Endothelial cell of umbilical vein (primary cell): ENCODE measurements around the gene GALK2. TPM values are rescaled to one million over a fixed set of nuclear protein-coding genes. Genes with fewer than 3 reads are reported as not detected.

Experiments
- BruUV-seq: library from RNA; stranded (reverse); fragments of 400-500 nt; replicated peaks from 2 replicates; lab custom pipeline; 2021; lab: Mats Ljungman, UMichigan
- CTCF ChIA-PET: fragments of 300-600, 350-600 bp; sonication (Branson Sonifier 250); formaldehyde crosslinking; loops from one replicate; lab custom pipeline; 2021; ENCODE audit warnings: antibody characterized with exemption, inconsistent platforms; lab: Charles Lee
- POLR2A ChIA-PET: fragments of 300-600, 350-600 bp; sonication (Branson Sonifier 250); formaldehyde crosslinking; loops from one replicate; lab custom pipeline; 2021; ENCODE audit warnings: antibody characterized with exemption, inconsistent platforms; lab: Charles Lee
- DNase-seq: peaks from one replicate; pipeline ENCODE4 v3.0.0-alpha.2; 2011; ENCODE audit warnings: low read depth, low spot score
- FAIRE-seq: peaks from 2 replicates; lab custom pipeline; 2011; peaks lifted over from hg19 to GRCh38; lab: Jason Lieb, UNC
- H2AFZ ChIP-seq: 2 replicates; pipeline ENCODE4 v1.6.0; 2012; ENCODE audit warnings: low read depth, low read length, control low read depth, inconsistent platforms
- H3K27ac ChIP-seq: 2 replicates; pipeline ENCODE4 v1.5.1; 2011; ENCODE audit warnings: low read depth, mild to moderate bottlenecking, control low read depth, low read length, moderate library complexity; ENCODE audit not compliant: insufficient read depth
- H3K27me3 ChIP-seq, 2 experiments: 2 replicates each; pipeline versions ENCODE4 v1.6.0 to v1.6.1; 2011; ENCODE audit warnings: low read length in 2 of 2, mixed read lengths in 1 of 2; ENCODE audit not compliant: control insufficient read depth in 2 of 2, insufficient read depth in 2 of 2
- H3K36me3 ChIP-seq, 2 experiments: 2 replicates in 1 of 2; 3 replicates in 1 of 2; pipeline ENCODE4 v1.5.1; 2011; ENCODE audit warnings: low read length in 2 of 2, mild to moderate bottlenecking in 1 of 2, moderate library complexity in 1 of 2; ENCODE audit not compliant: control insufficient read depth in 2 of 2, insufficient read depth in 2 of 2; ENCODE audit errors: extremely low read depth in 1 of 2
- H3K4me1 ChIP-seq: 3 replicates; pipeline ENCODE4 v1.5.1; 2011; ENCODE audit warnings: mild to moderate bottlenecking, low read length; ENCODE audit not compliant: control insufficient read depth, insufficient read depth; ENCODE audit errors: extremely low read depth
- H3K4me2 ChIP-seq: 2 replicates; pipeline ENCODE4 v1.6.1; 2011; ENCODE audit warnings: low read length, control low read depth, mixed read lengths; ENCODE audit not compliant: insufficient read depth
- H3K4me3 ChIP-seq, 3 experiments: fragments of 200-600 bp in 1 of 3; sonication (generic), shearing (Covaris generic) in 1 of 3; replicated peaks in 1 of 3; 2 replicates each; pipeline ENCODE4 v1.5.1; 2011 to 2016; ENCODE audit warnings: control low read depth in 3 of 3, low read length in 3 of 3, mild to moderate bottlenecking in 2 of 3, inconsistent platforms in 1 of 3, low read depth in 1 of 3, moderate library complexity in 1 of 3; ENCODE audit not compliant: insufficient read depth in 1 of 3
- H3K79me2 ChIP-seq: 2 replicates; pipeline ENCODE4 v1.6.0; 2012; ENCODE audit warnings: low read length, inconsistent platforms; ENCODE audit not compliant: control insufficient read depth, insufficient read depth
- H3K9ac ChIP-seq: replicated peaks from 2 replicates; pipeline ENCODE3; 2011; ENCODE audit warnings: low read length, control low read depth; ENCODE audit not compliant: insufficient read depth; ENCODE audit errors: extremely low read depth
- H3K9me1 ChIP-seq: replicated peaks from 3 replicates; pipeline ENCODE4 v1.6.0; 2011; ENCODE audit warnings: mild to moderate bottlenecking, low read length; ENCODE audit not compliant: control insufficient read depth, insufficient read depth; ENCODE audit errors: extremely low read depth
- H3K9me3 ChIP-seq: replicated peaks from 2 replicates; pipeline ENCODE4 v1.5.1; 2012; ENCODE audit warnings: low read length, inconsistent platforms; ENCODE audit not compliant: control insufficient read depth, insufficient read depth
- H4K20me1 ChIP-seq: replicated peaks from 2 replicates; pipeline ENCODE3; 2011; ENCODE audit warnings: mild to moderate bottlenecking, low read length; ENCODE audit not compliant: control insufficient read depth, insufficient read depth; ENCODE audit errors: extremely low read depth
- CTCF ChIP-seq, 2 donors: IDR thresholded peaks; 1 replicate in 1 of 2; 2 replicates in 1 of 2; pipeline ENCODE4 v1.5.1; 2011; ENCODE audit warnings: low read length in 2 of 2, mild to moderate bottlenecking in 2 of 2, moderate library complexity in 2 of 2, control low read depth in 1 of 2, inconsistent platforms in 1 of 2, low read depth in 1 of 2; ENCODE audit not compliant: insufficient read depth in 1 of 2; ENCODE audit errors: extremely low read depth in 1 of 2
- EZH2 ChIP-seq: IDR thresholded peaks from 2 replicates; pipeline ENCODE4 v1.6.1; 2012; ENCODE audit warnings: borderline replicate concordance, low read depth, mild to moderate bottlenecking, moderate library complexity, low read length, inconsistent platforms; ENCODE audit not compliant: severe bottlenecking
- FOS ChIP-seq: IDR thresholded peaks from 2 replicates; pipeline ENCODE4 v1.6.1; 2011; ENCODE audit warnings: mild to moderate bottlenecking, low read length, moderate library complexity, borderline replicate concordance; ENCODE audit not compliant: insufficient read depth
- GATA2 ChIP-seq: IDR thresholded peaks from 2 replicates; pipeline ENCODE4 v1.7.0; 2011; ENCODE audit warnings: low read depth, mild to moderate bottlenecking, moderate library complexity, mixed read lengths, low read length; ENCODE audit not compliant: insufficient read length, insufficient read depth
- JUN ChIP-seq: IDR thresholded peaks from 2 replicates; pipeline ENCODE4 v1.6.1; 2011; ENCODE audit warnings: borderline replicate concordance, low read depth; ENCODE audit not compliant: insufficient read length, insufficient read depth
- MYC ChIP-seq: IDR thresholded peaks from one replicate; pipeline ENCODE4 v1.6.1; 2011; ENCODE audit warnings: mild to moderate bottlenecking, low read depth, low read length
- POLR2A ChIP-seq: IDR thresholded peaks from 2 replicates; pipeline ENCODE4 v1.6.1; 2012; ENCODE audit warnings: low read depth, mild to moderate bottlenecking, control low read depth, low read length
- POLR2AphosphoS5 ChIP-seq: IDR thresholded peaks from 2 replicates; pipeline ENCODE4 v1.6.1; 2012; ENCODE audit warnings: low read depth, mild to moderate bottlenecking, control low read depth, low read length, moderate library complexity; ENCODE audit not compliant: insufficient read depth
- dilution Hi-C: fragments of 300-500 bp; cut with MboI; formaldehyde crosslinking; loops from one replicate; pipeline ENCODE4 v1.15.0; 2019; ENCODE audit warnings: low sequenced_read_pairs; ENCODE audit not compliant: extremely low pct_ligation_motif_present
- intact Hi-C: fragments of 100-400 bp; cut with micrococcal nuclease; formaldehyde crosslinking; loops from one replicate; pipeline ENCODE4 v1.10.0; 2022
- polyA plus RNA-seq, 4 experiments: library from polyadenylated mRNA; depleted of rRNA in 3 of 4; stranded (reverse) in 3 of 4; unstranded in 1 of 4; fragments of >200 nt; gene quantifications; 2 replicates each; pipeline versions ENCODE4 v1.2.1 to v1.2.3, GENCODE V29; 2011 to 2012; ENCODE audit warnings: missing spikeins in 1 of 4
- total RNA-seq: library from RNA; stranded (reverse); gene quantifications from 2 replicates; pipeline ENCODE4 v1.2.3, GENCODE V29; 2021
- TF ChIP-seq, protein P1 (sequence below): IDR thresholded peaks from 2 replicates; pipeline ENCODE4 v1.6.1; 2011; ENCODE audit not compliant: insufficient read depth, insufficient read length

GALK2 gene
- total and polyA plus RNA-seq, 2 donors (not counting 3 experiments of a cell fraction or from before 2014, with no cell fraction given): 19.9 to 31.3 TPM

- H2AFZ ChIP-seq: no peak overlapping the region
- no peaks in the 10 kb centered on the region for H3K36me3 ChIP-seq
- FAIRE-seq (no peak), DNase-seq (no peak)
- dilution Hi-C loops (no loop called here), intact Hi-C loops (no loop called here)
- H3K79me2 ChIP-seq: peaks cover 3% of the 10 kb centered on the region
- POLR2A ChIA-PET: no interaction called here
- no peaks in the 10 kb centered on the region for H3K9me3 ChIP-seq
- TF ChIP-seq, protein P1, sequence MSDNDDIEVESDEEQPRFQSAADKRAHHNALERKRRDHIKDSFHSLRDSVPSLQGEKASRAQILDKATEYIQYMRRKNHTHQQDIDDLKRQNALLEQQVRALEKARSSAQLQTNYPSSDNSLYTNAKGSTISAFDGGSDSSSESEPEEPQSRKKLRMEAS: no peak
- TF ChIP-seq POLR2AphosphoS5 (no peak), FOS (no peak), CTCF (IDR thresholded peaks at IDR 0.05; ENCODE audit: extremely low read depth in 1 of 2, insufficient read depth in 1 of 2, low read depth in 1 of 2, low read length in 2 of 2) (no peak), POLR2A (no peak), JUN (no peak), EZH2 (no peak), GATA2 (no peak), MYC (no peak)
- H3K4me2 ChIP-seq: no peak overlapping the region
- no peaks in the 10 kb centered on the region for H3K27me3 ChIP-seq
- CTCF ChIA-PET: no interaction called here
- no peaks in the 10 kb centered on the region for H3K4me1 ChIP-seq
- no peaks in the 10 kb centered on the region for H4K20me1 ChIP-seq
- no peak overlapping the region for H3K4me3 ChIP-seq
- BruUV-seq: no TSS peak
- H3K9ac ChIP-seq: no peak overlapping the region
- no peaks in the 10 kb centered on the region for H3K9me1 ChIP-seq
- H3K27ac ChIP-seq: no peak overlapping the region
These were observed 46.0 kb downstream of the GALK2 start for GRCh38 chr15:49215768-49216739.
